Glutamatergic neuron (in vitro differentiated cells): ENCODE measurements around the gene MYOG. TPM values are rescaled to one million over a fixed set of nuclear protein-coding genes. Genes with fewer than 3 reads are reported as not detected.

Experiments used
- DNase-seq: peaks from one replicate; pipeline ENCODE4 v3.0.0; 2022
- H3K27ac Mint-ChIP-seq: one replicate; pipeline ENCODE4 v1.8.0; 2020; ENCODE audit warnings: mild to moderate bottlenecking, mixed read lengths, inconsistent platforms; ENCODE audit not compliant: unreplicated experiment
- H3K27me3 Mint-ChIP-seq: one replicate; pipeline ENCODE4 v1.8.0; 2020; ENCODE audit warnings: mild to moderate bottlenecking, moderate library complexity, mixed read lengths, inconsistent platforms; ENCODE audit not compliant: unreplicated experiment
- H3K36me3 Mint-ChIP-seq: one replicate; pipeline ENCODE4 v1.8.0; 2020; ENCODE audit warnings: mild to moderate bottlenecking, mixed read lengths, inconsistent platforms; ENCODE audit not compliant: unreplicated experiment
- H3K4me1 Mint-ChIP-seq: one replicate; pipeline ENCODE4 v1.8.0; 2020; ENCODE audit warnings: mild to moderate bottlenecking, low read depth, mixed read lengths, inconsistent platforms; ENCODE audit not compliant: unreplicated experiment
- H3K4me3 Mint-ChIP-seq: one replicate; pipeline ENCODE4 v1.8.0; 2020; ENCODE audit warnings: mild to moderate bottlenecking, mixed read lengths, inconsistent platforms; ENCODE audit not compliant: unreplicated experiment
- H3K9me3 Mint-ChIP-seq: one replicate; pipeline ENCODE4 v1.8.0; 2020; ENCODE audit warnings: mild to moderate bottlenecking, moderate library complexity, mixed read lengths, inconsistent platforms; ENCODE audit not compliant: unreplicated experiment
- total RNA-seq: library from RNA; stranded (reverse); fragmentation: NEBNext Ultra II Directional; extraction: Animal tissue kit (Norgen Biotek cat#: 25700); gene quantifications from one replicate; pipeline ENCODE4 v1.2.1, GENCODE V29; 2021; ENCODE audit not compliant: unreplicated experiment
- TF ChIP-seq, protein P1 (sequence below): fragments of 200-600 bp; sonication (generic); IDR thresholded peaks from one replicate; pipeline ENCODE4 v1.5.0; 2021; ENCODE audit not compliant: partially characterized antibody, unreplicated experiment

The MYOG gene
- total RNA-seq, 1 donor from 2014 or later: not detected

DNA sequence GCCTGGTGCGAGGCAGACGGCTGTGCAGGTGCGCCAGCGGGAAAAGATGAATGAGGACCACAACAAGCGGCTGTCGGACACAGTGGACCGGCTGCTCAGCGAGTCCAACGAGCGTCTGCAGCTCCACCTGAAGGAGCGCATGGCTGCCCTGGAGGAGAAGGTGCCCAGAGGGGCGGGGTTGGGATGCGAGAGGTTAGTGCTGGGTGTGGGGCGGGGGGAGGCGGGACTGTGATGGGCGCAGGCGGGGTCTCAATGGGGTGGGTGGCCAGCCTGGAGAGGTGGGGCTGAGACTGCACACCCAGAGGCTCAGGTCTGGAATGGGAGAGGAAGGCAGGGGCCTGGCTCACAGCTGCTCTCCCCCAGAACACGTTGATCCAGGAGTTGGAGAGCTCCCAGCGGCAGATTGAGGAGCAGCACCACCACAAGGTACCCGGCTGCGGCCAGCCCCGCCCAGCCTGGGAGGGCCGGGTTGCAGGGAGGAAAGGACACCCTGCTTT is 37.2 kb downstream of the MYOG start:
- peak; percentile 65 for DNase-seq

DNA sequence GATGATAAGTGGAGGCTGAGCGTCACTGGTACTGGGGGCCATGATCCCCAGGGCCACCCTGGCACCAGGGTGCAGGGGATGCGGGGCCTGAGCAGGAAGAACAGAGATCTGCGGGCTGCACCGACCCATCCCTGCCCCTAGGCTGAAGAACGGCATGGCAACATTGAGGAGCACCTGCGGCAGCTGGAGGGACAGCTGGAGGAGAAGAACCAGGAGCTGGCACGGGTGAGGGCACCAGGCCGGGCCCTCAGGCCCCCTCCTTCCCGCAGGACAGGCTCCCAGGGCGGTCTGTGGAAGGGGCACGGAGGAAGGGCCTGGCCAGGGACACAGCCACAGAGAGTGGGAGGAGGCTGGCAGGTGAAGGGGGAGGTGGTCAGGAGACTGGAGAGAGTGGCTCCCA is 37.7 kb downstream of the MYOG start:
- Mint-ChIP-seq H3K27ac (no peak overlapping the region), H3K27me3 (peaks cover 17% of the 10 kb centered on the region), H3K4me1 (peaks cover 24% of the 10 kb centered on the region), H3K9me3 (peaks cover 7% of the 10 kb centered on the region), H3K4me3 (peak overlapping the region; percentile 42), H3K36me3 (peaks cover 6% of the 10 kb centered on the region)
- DNase-seq: no peak
- TF ChIP-seq, protein P1, sequence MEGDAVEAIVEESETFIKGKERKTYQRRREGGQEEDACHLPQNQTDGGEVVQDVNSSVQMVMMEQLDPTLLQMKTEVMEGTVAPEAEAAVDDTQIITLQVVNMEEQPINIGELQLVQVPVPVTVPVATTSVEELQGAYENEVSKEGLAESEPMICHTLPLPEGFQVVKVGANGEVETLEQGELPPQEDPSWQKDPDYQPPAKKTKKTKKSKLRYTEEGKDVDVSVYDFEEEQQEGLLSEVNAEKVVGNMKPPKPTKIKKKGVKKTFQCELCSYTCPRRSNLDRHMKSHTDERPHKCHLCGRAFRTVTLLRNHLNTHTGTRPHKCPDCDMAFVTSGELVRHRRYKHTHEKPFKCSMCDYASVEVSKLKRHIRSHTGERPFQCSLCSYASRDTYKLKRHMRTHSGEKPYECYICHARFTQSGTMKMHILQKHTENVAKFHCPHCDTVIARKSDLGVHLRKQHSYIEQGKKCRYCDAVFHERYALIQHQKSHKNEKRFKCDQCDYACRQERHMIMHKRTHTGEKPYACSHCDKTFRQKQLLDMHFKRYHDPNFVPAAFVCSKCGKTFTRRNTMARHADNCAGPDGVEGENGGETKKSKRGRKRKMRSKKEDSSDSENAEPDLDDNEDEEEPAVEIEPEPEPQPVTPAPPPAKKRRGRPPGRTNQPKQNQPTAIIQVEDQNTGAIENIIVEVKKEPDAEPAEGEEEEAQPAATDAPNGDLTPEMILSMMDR: no peak

More for the DNA sequence above, 37.2 kb downstream of the MYOG start:
- Mint-ChIP-seq H3K4me3 (no peak overlapping the region), H3K4me1 (peaks cover 24% of the 10 kb centered on the region), H3K27ac (no peak overlapping the region), H3K36me3 (peaks cover 6% of the 10 kb centered on the region), H3K9me3 (peaks cover 7% of the 10 kb centered on the region), H3K27me3 (peaks cover 17% of the 10 kb centered on the region)
- TF ChIP-seq, protein P1: no peak

DNA sequence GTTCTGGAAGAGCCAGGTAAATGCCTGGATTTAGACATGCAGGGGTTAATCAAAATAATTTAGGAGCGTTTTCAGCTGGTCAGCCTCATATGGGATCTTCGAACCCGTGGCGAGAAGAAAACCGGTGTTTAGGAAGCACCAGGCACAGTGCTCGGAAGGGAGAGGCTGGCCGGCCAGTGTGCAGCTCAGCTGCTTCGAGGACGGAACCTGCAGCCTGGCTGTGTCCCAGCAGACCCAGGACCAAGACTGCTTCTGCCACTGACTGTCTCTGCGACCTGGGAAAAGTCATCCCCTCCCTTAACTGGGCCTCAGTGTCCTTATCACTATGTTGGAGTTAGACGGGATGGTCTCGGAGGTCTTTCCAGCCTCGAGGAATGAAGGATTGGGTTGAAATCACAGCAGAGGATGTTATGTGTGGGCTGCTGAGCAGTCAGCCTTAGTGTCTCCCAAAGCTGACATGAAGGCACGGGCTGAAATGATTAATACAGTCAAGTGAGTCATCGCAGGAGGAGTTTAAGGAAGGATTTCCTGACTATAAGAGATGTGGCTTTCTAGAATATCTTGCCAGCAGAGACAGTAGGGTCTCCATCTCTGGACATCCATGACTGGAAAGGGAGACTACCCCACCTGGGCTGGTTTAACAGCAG is 38.7 kb downstream of the MYOG start:
- Mint-ChIP-seq H3K9me3 (peaks cover 7% of the 10 kb centered on the region), H3K4me3 (no peak overlapping the region), H3K36me3 (peaks cover 6% of the 10 kb centered on the region), H3K4me1 (peaks cover 15% of the 10 kb centered on the region), H3K27me3 (peaks cover 15% of the 10 kb centered on the region), H3K27ac (no peak overlapping the region)
- TF ChIP-seq, protein P1: no peak
- no peak for DNase-seq

DNA sequence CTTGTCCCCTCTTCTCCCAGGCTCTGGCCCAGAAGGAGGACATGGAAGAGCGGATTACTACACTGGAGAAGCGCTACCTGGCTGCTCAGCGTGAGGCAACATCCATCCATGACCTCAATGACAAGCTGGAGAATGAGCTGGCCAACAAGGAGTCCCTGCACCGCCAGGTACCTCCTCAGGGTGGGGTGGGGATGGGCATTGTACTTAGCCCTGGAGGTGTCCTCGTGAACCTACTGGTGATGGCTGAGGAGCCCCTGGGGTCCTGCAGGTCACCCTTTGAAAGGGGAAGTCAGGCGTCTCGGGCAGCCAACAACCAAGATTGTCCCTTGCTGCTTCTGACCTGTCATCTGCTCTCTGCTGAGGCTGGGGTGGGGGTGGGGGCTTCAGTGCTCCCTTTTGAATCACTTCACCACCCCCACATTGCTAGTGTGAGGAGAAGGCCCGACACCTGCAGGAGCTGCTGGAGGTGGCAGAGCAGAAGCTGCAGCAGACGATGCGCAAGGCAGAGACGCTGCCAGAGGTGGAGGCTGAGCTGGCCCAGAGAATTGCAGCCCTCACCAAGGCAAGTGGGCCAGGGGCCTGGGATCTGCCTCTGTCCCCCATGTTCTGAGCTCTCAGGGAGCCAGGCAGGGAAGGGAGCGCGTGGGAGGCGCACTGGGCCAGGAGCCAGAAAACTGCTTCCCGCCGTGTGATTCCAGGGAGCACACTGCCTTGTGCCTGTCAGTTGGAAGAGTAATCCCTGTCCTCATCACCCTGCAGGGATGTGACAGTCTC is 39.8 kb downstream of the MYOG start:
- peaks cover 12% of the 10 kb centered on the region for H3K27me3 Mint-ChIP-seq
- no peak overlapping the region for H3K4me3 Mint-ChIP-seq
- no peak for DNase-seq
- TF ChIP-seq, protein P1: no peak
- peaks cover 6% of the 10 kb centered on the region for H3K4me1 Mint-ChIP-seq
- peaks cover 6% of the 10 kb centered on the region for H3K36me3 Mint-ChIP-seq
- peaks cover 7% of the 10 kb centered on the region for H3K9me3 Mint-ChIP-seq
- H3K27ac Mint-ChIP-seq: no peak overlapping the region

DNA sequence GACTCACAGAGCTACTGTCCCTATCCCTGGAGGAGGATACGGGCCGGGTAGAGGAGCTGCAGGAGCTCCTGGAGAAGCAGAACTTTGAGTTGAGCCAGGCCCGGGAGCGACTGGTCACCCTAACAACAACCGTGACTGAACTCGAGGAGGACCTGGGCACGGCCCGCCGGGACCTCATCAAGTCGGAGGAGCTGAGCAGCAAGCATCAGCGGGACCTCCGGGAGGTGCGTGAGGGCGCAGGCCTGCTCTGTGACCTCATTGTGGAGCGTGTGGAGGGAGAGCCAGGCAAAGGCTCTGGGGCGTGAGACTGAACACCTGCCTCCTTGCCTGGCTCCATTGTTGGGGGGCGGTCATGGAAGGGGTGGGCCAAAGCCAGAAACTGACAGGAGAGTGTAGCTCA is 40.5 kb downstream of the MYOG start:
- H3K9me3 Mint-ChIP-seq: peaks cover 7% of the 10 kb centered on the region
- H3K4me1 Mint-ChIP-seq: peaks cover 6% of the 10 kb centered on the region
- peaks cover 6% of the 10 kb centered on the region for H3K36me3 Mint-ChIP-seq
- TF ChIP-seq, protein P1: no peak
- H3K4me3 Mint-ChIP-seq: no peak overlapping the region
- no peak overlapping the region for H3K27ac Mint-ChIP-seq
- DNase-seq: no peak
- H3K27me3 Mint-ChIP-seq: peaks cover 9% of the 10 kb centered on the region
